ENCODE data around the gene NPR1.

DNA sequence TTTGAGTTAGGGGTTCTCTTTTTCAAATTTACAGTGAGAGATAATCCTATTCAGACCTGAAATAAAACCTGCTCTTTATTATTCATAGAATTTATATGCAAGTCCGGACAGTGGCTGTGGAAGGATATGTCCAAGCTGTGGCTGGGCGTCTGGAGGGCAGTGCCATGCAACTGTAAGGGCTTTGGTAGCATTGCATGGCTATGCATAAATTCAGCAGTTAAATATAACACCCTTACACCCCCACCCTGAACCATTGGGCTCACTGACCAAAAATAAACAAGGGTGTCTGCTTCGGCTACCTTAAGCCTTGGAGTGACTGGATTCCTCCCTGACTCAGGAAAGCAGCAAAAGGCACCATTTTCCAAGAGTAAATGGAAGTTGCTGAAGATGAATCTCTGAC lies 39.2 kb upstream of the NPR1 start:
- TF ChIP-seq, protein P1, sequence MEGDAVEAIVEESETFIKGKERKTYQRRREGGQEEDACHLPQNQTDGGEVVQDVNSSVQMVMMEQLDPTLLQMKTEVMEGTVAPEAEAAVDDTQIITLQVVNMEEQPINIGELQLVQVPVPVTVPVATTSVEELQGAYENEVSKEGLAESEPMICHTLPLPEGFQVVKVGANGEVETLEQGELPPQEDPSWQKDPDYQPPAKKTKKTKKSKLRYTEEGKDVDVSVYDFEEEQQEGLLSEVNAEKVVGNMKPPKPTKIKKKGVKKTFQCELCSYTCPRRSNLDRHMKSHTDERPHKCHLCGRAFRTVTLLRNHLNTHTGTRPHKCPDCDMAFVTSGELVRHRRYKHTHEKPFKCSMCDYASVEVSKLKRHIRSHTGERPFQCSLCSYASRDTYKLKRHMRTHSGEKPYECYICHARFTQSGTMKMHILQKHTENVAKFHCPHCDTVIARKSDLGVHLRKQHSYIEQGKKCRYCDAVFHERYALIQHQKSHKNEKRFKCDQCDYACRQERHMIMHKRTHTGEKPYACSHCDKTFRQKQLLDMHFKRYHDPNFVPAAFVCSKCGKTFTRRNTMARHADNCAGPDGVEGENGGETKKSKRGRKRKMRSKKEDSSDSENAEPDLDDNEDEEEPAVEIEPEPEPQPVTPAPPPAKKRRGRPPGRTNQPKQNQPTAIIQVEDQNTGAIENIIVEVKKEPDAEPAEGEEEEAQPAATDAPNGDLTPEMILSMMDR (IDR thresholded peaks at IDR 0.05) = no peak
- no peak for TF ChIP-seq POLR2A (IDR thresholded peaks at IDR 0.05; ENCODE audit: low read depth)
- no peak for TF ChIP-seq POLR2AphosphoS5 (IDR thresholded peaks at IDR 0.05)
